Prostate gland (tissue), 2 donors: ENCODE data around the gene NKG7.

Experiments used
- CTCF ChIP-seq, 4 experiments: fragments of 200-600 bp in 2 of 4; fragments of 450-650 bp in 2 of 4; sonication (generic) in 2 of 4; IDR thresholded peaks; 1 replicate in 3 of 4; 2 replicates in 1 of 4; pipeline ENCODE4 v1.5.1; 2016 to 2019; ENCODE audit warnings: antibody characterized with exemption in 4 of 4, mild to moderate bottlenecking in 2 of 4, moderate library complexity in 2 of 4
- POLR2A ChIP-seq: fragments of 450-650 bp; IDR thresholded peaks from one replicate; pipeline ENCODE4 v1.6.1; 2016; ENCODE audit warnings: antibody characterized with exemption, mild to moderate bottlenecking
- POLR2AphosphoS5 ChIP-seq: sonication (generic); formaldehyde crosslinking; IDR thresholded peaks from one replicate; pipeline ENCODE4 v1.6.1; 2017; ENCODE audit warnings: antibody characterized with exemption

- TF ChIP-seq CTCF (IDR thresholded peaks at IDR 0.05) (no peak), POLR2A (no peak), POLR2AphosphoS5 (no peak)
These were observed 16.2 kb downstream of the NKG7 start for GRCh38 chr19:51356159-51356801.
